A549 (cell line): ENCODE data around the gene ITPRIPL2. TPM values are rescaled to one million over a fixed set of nuclear protein-coding genes. Genes with fewer than 3 reads are reported as not detected.

ENCODE experiments used
- ATAC-seq, 2 experiments: fragments of 200-7000 bp in 1 of 2; fragments of >200 bp in 1 of 2; cut with Nextera tagmentation in 1 of 2; cut with Tn5 transposase in 1 of 2; 3 replicates each; pipeline versions ENCODE4 v1.8.0 to v1.9.1; 2018 to 2020; ENCODE audit warnings: mild to moderate bottlenecking in 1 of 2, moderate library complexity in 1 of 2
- CTCF ChIA-PET: fragments of 300-600 bp; sonication (Branson Sonifier 250); formaldehyde crosslinking; extraction: SDS; loops from one replicate; lab custom pipeline; 2021; ENCODE audit warnings: antibody characterized with exemption, inconsistent platforms; lab: Yijun Ruan, JAX
- POLR2A ChIA-PET: fragments of 350-600 bp; formaldehyde crosslinking; extraction: SDS; loops from one replicate; lab custom pipeline; 2021; ENCODE audit warnings: antibody characterized with exemption, inconsistent platforms; lab: Yijun Ruan, JAX
- DNase-seq, 2 experiments: peaks; one replicate each; pipeline versions ENCODE4 v3.0.0 to v3.0.0-alpha.2; 2011 to 2016; ENCODE audit warnings: low read depth in 1 of 2, low spot score in 1 of 2
- FAIRE-seq: peaks from 2 replicates; lab custom pipeline; 2011; peaks lifted over from hg19 to GRCh38; lab: Jason Lieb, UNC
- H3K27ac ChIP-seq, 2 experiments: fragments of >200 bp; sonication (Bioruptor Twin); formaldehyde crosslinking; 3 replicates each; pipeline ENCODE4 v1.5.1; 2016 to 2017
- H3K4me1 ChIP-seq: fragments of >200 bp; sonication (Bioruptor Twin); formaldehyde crosslinking; 3 replicates; pipeline ENCODE4 v1.6.1; 2016
- H3K4me2 ChIP-seq: fragments of >200 bp; sonication (Bioruptor Twin); formaldehyde crosslinking; 3 replicates; pipeline ENCODE4 v1.6.1; 2016
- H3K4me3 ChIP-seq: fragments of >200 bp; sonication (Bioruptor Twin); formaldehyde crosslinking; 3 replicates; pipeline ENCODE4 v1.5.1; 2016
- H3K9me3 ChIP-seq: fragments of >200 bp; sonication (Bioruptor Twin); formaldehyde crosslinking; 3 replicates; pipeline ENCODE4 v1.6.1; 2016
- CTCF ChIP-seq: fragments of >200 bp; sonication (Bioruptor Twin); formaldehyde crosslinking; IDR thresholded peaks from 3 replicates; pipeline ENCODE4 v1.5.1; 2016
- ESRRA ChIP-seq: fragments of 150-350 bp; IDR thresholded peaks from 2 replicates; pipeline ENCODE4 v1.6.1; 2014; ENCODE audit warnings: mild to moderate bottlenecking, low read length, borderline replicate concordance
- FOSB ChIP-seq: fragments of 250-450 bp; sonication (Bioruptor Pico); IDR thresholded peaks from 2 replicates; pipeline ENCODE4 v1.5.0; 2020; ENCODE audit warnings: mild to moderate bottlenecking, moderate library complexity
- FOSL2 ChIP-seq, 2 experiments: fragments of 450-650 bp in 1 of 2; fragments of >200 bp in 1 of 2; sonication (Bioruptor Twin) in 1 of 2; formaldehyde crosslinking; IDR thresholded peaks; 2 replicates each; pipeline versions ENCODE4 v1.5.0 to v1.6.1; 2016 to 2020; ENCODE audit warnings: mild to moderate bottlenecking in 1 of 2, moderate library complexity in 1 of 2
- FOXS1 ChIP-seq: fragments of 250-450 bp; sonication (Bioruptor Pico); IDR thresholded peaks from 2 replicates; pipeline ENCODE4 v1.5.0; 2020; ENCODE audit warnings: mild to moderate bottlenecking, moderate library complexity
- GATA3 ChIP-seq: IDR thresholded peaks from 2 replicates; pipeline ENCODE4 v1.6.1; 2012; ENCODE audit warnings: borderline replicate concordance
- HMGXB4 ChIP-seq: fragments of 250-450 bp; sonication (Bioruptor Pico); IDR thresholded peaks from 2 replicates; pipeline ENCODE4 v1.5.0; 2021; ENCODE audit warnings: mild to moderate bottlenecking, moderate library complexity, borderline replicate concordance
- JUNB ChIP-seq: fragments of >200 bp; sonication (Bioruptor Twin); formaldehyde crosslinking; IDR thresholded peaks from 2 replicates; pipeline ENCODE4 v1.6.1; 2016
- MYC ChIP-seq: IDR thresholded peaks from 2 replicates; pipeline ENCODE4 v1.6.1; 2012; ENCODE audit warnings: mild to moderate bottlenecking, inconsistent platforms, low read length, improper control_type of control experiment, borderline replicate concordance
- NFE2L2 ChIP-seq: fragments of 150-350 bp; conservative IDR thresholded peaks from 2 replicates; pipeline ENCODE4 v1.6.1; 2014; ENCODE audit warnings: low read length
- RAD21 ChIP-seq, 2 experiments: fragments of >200 bp in 1 of 2; sonication (Bioruptor Twin) in 1 of 2; formaldehyde crosslinking in 1 of 2; IDR thresholded peaks in 1 of 2; conservative IDR thresholded peaks in 1 of 2; 2 replicates in 1 of 2; 3 replicates in 1 of 2; pipeline ENCODE4 v1.6.1; 2012 to 2018; ENCODE audit warnings: inconsistent platforms in 1 of 2
- REST ChIP-seq: fragments of 200-600 bp; sonication (generic); IDR thresholded peaks from 2 replicates; pipeline ENCODE4 v1.6.1; 2016; ENCODE audit warnings: antibody characterized with exemption, mild to moderate bottlenecking, moderate library complexity
- TP53 ChIP-seq: fragments of 250-450 bp; sonication (Bioruptor Pico); IDR thresholded peaks from 2 replicates; pipeline ENCODE4 v1.5.0; 2021; ENCODE audit warnings: mild to moderate bottlenecking, moderate library complexity
- USF2 ChIP-seq: fragments of 450-650 bp; IDR thresholded peaks from 2 replicates; pipeline ENCODE4 v1.6.1; 2014; ENCODE audit warnings: antibody characterized with exemption
- ZFP36 ChIP-seq: fragments of 450-650 bp; IDR thresholded peaks from 2 replicates; pipeline ENCODE4 v1.6.1; 2014; ENCODE audit warnings: borderline replicate concordance; ENCODE audit not compliant: partially characterized antibody
- polyA plus RNA-seq, 4 experiments: library from polyadenylated mRNA; depleted of rRNA in 3 of 4; stranded (reverse); fragments of >200 nt; fragmentation: RNase III in 1 of 4; extraction: RNeasy Plus Mini Kit Qiagen cat#74134 plus additional on column Dnase treatment in 1 of 4; gene quantifications; 2 replicates in 3 of 4; 3 replicates in 1 of 4; pipeline ENCODE4 v1.2.3, GENCODE V29; 2011 to 2017

The ITPRIPL2 gene
- polyA plus RNA-seq, 2 of the 4 experiments (the other 2 are of a cell fraction), result 15.5 to 17.5 TPM

GRCh38 chr16:19123535-19124178 lies 9.9 kb downstream of the ITPRIPL2 start (continued):
- TF ChIP-seq ESRRA (peak; percentile 96), ZFP36 (no peak), FOSL2 (IDR thresholded peaks at IDR 0.05) (no peak), FOSL2 (CRISPR knock-in tag; IDR thresholded peaks at IDR 0.05) (peak; percentile 78), TP53 (CRISPR knock-in tag) (no peak), REST (no peak), CTCF (no peak), FOXS1 (no peak), FOSB (CRISPR knock-in tag) (no peak), RAD21 (conservative IDR thresholded peaks at IDR 0.05 in 1 of 2, IDR thresholded peaks at IDR 0.05 in 1 of 2) (peak in 1 of 2 experiments; percentile 43; a peak in 2 of 5 replicates), NFE2L2 (0 out of 2 replicates have a peak, but pooled peaks have one; percentile 28), GATA3 (peak; percentile 81), HMGXB4 (CRISPR knock-in tag) (no peak), JUNB (peak; percentile 77)

GRCh38 chr16:19126300-19126699 lies 12.5 kb downstream of the ITPRIPL2 start:
- TF ChIP-seq USF2 (peak; percentile 51; the same call in 1 of the 2 replicates), MYC (no peak)

More at GRCh38 chr16:19126300-19126699, 12.5 kb downstream of the ITPRIPL2 start:
- POLR2A ChIA-PET, result no interaction called here
- FAIRE-seq (no peak), DNase-seq (no peak), ATAC-seq (no peak)
- CTCF ChIA-PET, result interaction anchor here (0.8 to 2.2 kb wide), 5 partner anchors 22 to 53 kb away, joined by 3 to 8 read pairs (median 3); no protein-coding TSS in a partner anchor
- peaks cover 16% of the 10 kb centered on the region for H3K9me3 ChIP-seq
- no peak overlapping the region for H3K4me2 ChIP-seq
- peaks cover 45% of the 10 kb centered on the region for H3K4me1 ChIP-seq
- H3K4me3 ChIP-seq, result no peak overlapping the region
- no peak overlapping the region for H3K27ac ChIP-seq
